Measurements from ENCODE around the gene ZNF90.

GRCh38 chr19:20124879-20125278 is 47.1 kb downstream of the ZNF90 start:
- no peak for TF ChIP-seq POLR2A (IDR thresholded peaks at IDR 0.05; ENCODE audit: low read depth, low read length)
- no peak for TF ChIP-seq POLR2AphosphoS5 (IDR thresholded peaks at IDR 0.05; ENCODE audit: low read depth, low read length)
- no peak for TF ChIP-seq TAF1 (IDR thresholded peaks at IDR 0.05; ENCODE audit: borderline replicate concordance, low read depth, low read length)
